GM21576 (cell line): ENCODE measurements around the gene TMEM132C.

Experiments used
- ATAC-seq: cut with Tn5 transposase; IDR thresholded peaks from one replicate; pipeline ENCODE4 v1.9.1; 2021; ENCODE audit warnings: mild to moderate bottlenecking, moderate library complexity; ENCODE audit not compliant: unreplicated experiment

Gene TMEM132C

GRCh38 chr12:128543971-128544370, 277.0 kb downstream of the TMEM132C start:
- ATAC-seq, result no peak

DNA sequence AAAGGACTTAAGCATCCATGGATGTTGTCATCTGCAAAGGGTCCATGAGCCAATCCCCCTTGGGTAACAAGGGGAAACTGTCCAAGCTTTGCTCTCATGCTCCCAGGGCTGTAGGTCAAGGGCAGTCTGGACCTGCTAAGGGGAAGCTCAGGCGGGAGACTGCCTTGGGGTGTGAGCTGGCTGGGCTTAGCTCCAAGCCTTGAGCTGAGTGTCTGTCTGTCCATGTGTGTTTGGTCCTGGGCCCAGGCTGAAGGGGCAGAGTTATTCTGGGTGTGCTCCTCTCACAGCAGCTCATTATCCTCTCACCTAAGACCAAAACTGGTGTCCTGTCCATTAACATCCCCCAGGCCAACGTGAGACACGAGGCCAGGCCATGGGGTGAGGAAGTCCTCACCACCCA, 282.0 kb downstream of the TMEM132C start:
- ATAC-seq, result no peak

- no peak for ATAC-seq
These were observed 282.7 kb downstream of the TMEM132C start for GRCh38 chr12:128549601-128550218.

DNA sequence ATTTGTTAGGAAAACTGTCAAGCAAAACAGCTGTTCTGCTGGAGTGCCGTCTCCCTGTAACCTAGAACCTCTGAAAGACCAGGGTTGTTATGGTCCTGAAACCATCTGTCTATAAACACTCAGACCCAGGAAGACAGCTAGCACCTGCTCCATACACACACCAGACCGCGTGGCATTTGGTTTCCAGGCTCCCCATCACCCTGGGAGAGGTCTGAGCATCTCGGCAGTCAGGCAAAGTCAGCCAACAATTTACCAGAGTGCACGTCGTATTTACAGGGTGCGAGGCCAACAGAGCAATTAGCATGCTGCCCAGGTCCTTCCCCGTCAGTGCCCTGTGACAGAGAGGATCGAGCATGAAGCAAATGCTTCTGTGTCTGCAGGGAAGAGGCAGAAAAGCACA, 284.3 kb downstream of the TMEM132C start:
- no peak for ATAC-seq

- no peak for ATAC-seq
These were observed 287.8 kb downstream of the TMEM132C start for GRCh38 chr12:128554546-128555304.

- no peak for ATAC-seq
These were observed 290.3 kb downstream of the TMEM132C start for GRCh38 chr12:128557231-128557630.

- ATAC-seq, result no peak
These were observed 298.0 kb downstream of the TMEM132C start for GRCh38 chr12:128564956-128565355.

DNA sequence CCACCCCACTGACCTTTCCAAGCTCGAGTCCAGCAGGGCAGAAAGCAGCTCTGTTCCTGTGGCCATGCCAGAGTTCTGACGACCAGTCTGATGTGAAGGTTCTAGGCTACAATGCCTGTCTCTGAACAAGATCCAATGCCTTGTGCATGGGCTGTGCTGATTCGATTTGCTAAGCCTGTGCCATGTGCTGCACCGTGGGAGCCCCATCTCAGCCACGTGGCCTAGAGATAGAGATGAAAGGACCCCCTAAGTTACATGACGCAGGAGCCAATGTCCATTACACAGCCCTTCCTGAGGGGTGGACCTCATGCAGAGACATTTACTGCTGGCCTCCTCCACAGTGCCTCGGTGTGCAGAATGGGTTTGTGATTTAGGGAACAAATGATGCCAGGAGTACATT, 300.8 kb downstream of the TMEM132C start:
- no peak for ATAC-seq

- peak; percentile 63 for ATAC-seq
These were observed 303.5 kb downstream of the TMEM132C start for GRCh38 chr12:128570191-128571065.

DNA sequence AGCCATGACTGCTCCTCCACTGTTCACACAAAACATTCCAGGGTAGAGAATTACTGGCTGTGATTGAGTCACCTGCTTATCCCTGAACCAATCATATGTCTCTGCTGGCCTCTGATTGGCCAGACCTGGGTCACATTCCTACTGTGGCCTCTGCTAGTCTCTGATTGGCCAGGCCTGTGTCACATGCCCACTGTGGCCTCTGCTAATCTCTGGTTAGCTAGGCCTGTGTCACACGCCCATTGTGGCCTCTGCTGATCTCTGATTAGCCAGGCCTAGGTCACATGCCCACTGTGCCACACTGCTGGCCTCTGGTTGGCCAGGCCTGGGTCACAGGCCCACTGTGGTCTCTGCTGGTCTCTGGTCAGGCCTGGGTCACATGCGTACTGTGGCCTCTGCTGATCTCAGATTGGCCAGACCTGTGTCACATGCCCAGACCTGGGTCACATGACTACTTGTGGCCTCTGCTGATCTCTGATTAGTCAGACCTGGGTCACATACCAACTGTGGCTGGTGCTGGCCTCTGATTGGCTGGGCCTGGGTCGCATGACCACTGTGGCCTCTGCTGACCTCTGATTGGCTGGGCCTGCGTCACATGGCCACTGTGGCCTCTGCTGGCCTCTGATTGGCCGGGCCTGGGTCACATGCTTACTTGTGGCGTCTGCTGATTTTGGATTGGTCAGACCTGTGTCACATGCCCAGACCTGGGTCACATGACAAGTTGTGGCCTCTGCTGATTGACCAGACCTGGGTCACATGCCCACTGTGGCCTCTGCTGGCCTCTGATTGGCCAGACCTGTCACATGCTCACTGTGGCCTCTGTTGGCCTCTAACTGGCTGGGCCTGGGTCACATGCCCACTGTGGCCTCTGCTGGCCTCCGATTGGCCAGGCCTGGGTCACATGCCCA, 305.2 kb downstream of the TMEM132C start:
- ATAC-seq, result no peak

DNA sequence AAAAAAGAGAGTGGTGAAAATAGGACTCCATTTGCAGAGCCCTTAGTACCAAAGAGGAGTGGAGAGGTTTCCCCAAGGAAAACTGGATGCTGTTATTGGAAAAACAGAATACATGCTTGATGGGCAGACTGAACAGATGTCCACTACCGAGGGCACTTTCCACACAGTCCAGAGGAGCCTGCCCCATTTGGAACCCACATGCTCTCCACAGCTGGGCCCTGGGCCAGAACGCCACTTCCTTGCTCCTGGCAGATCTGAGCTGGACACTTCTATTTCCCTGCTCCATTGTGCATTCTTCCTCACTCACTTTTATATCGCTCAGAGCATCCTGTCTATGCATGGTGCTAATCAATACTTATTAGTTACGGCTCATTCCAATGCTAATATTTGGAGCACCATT, 306.9 kb downstream of the TMEM132C start:
- ATAC-seq, result no peak

DNA sequence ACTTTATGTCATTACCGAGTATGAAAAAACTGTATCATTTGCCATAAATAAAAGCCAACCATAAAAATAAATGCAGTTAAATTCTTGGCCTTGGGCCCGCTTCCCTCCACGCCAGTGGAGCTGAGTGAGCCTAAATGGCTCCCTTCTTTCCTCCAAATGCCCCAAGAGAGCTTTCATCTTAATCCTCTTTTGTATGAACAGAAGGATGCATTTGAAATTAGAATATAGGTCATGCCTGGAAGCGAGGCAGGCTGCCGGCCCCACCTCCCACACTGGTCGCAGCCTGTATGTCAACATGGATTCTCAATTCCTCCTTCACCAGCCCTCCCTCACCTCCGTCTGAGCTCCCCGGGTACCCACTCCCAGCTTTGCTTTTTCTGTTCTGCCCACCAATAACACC, 311.1 kb downstream of the TMEM132C start:
- no peak for ATAC-seq

DNA sequence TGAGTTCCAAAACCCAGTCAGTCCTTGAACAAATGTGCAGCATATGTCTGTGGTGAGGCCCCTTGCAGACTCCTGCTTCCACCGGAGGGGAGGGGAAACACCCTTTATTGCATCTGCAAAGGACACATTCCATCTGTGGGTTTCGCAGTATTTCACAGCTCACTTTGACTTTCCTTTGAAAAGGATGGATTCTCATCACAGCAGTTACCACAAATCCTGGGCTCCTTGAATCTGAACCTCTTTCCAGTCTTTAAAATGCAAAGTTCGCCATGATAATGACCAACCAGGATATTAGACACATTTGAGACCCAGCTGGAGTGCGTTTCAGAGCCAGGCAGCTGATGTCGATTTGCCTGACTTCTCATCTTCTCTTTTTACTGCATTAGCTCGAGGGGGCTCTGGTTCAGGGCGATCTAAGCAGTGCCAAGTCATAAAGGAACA, 314.4 kb downstream of the TMEM132C start:
- no peak for ATAC-seq

GRCh38 chr12:128583453-128583852, 316.5 kb downstream of the TMEM132C start:
- no peak for ATAC-seq

DNA sequence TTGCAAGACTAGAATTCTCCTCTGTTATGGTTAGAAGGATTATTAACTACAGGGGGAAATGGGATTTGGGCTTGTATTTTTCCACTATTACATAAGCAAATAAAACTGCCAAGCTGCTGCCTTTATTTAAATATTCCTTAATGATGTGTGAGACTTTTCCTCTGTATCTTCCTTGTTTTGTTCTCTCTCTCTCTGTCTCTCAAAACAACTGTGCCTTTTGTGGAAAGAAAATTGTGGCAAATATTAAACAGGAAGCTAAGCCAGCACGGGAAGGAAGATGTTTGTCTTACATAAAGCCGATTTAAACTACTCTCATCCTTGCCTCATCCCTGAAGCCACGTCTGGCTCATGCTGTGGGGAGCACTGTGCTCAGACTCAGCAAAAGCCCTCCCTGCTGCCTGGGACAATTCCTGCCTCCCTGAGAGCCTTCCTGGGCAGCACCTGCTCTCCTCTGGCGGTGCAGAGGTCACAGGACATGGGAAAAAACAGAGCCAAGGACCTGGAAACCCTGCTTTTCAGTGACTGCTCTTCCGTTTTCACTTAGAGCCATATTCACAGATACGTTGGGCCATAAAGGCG, 319.6 kb downstream of the TMEM132C start:
- no peak for ATAC-seq

- ATAC-seq, result no peak
These were observed 320.9 kb downstream of the TMEM132C start for GRCh38 chr12:128587918-128588317.

GRCh38 chr12:128592220-128592744, 325.3 kb downstream of the TMEM132C start:
- no peak for ATAC-seq

DNA sequence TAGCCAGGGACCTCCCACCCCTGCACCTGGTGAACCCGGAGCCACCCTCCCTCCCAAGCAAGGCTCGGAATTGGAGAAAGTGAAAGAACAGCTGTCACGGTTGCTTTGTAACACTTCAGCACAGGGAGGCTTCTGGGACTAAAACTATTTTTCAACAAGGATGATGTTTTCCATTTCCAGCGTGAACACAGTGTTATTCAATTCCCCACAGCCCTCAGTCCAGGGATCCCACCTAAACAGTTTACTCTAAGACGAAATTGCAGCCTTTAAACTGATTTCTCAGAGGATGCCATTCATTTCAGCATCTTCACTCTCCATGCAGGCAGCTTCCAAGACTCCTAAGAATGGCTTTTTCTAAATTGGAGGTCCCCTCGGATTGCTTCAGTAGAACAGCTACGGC, 327.6 kb downstream of the TMEM132C start:
- no peak for ATAC-seq

- ATAC-seq, result no peak
These were observed 328.6 kb downstream of the TMEM132C start for GRCh38 chr12:128595609-128596008.

- ATAC-seq, result no peak
These were observed 333.9 kb downstream of the TMEM132C start for GRCh38 chr12:128600886-128601285.
